ENCODE measurements around the gene CALHM1.
"Not testable (repeated sequence)": the region's sequence is repeated elsewhere in the genome, so short reads cannot be mapped to it uniquely, and the experiment has no call there.

The CALHM1 gene

DNA sequence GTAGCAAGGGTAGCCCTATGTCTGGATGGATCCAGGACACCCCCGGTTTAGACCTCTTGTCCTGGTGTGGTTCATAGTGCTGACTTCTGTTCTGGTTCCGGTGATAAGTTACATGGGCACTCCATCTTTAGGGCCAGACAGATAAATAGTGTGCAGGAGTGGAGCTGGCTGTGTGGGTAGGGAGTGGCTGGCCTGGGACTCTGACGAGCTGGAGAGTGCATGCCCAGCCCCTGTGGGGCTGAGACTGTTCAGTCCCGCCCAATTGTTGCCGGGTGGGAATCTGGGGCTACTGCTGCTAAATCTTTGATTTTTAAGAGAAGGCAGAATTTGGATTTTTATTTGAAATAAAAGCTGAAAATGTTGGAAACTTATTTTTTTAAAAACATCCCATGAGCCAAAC is 35.0 kb downstream of the CALHM1 start:
- H2AFZ ChIP-seq (ENCODE audit: low read length): no peak overlapping the region
- H4K20me1 ChIP-seq (ENCODE audit: insufficient read depth, low read length, poor library complexity, severe bottlenecking): no peaks in the 10 kb centered on the region
- no peak overlapping the region for H3K9ac ChIP-seq (ENCODE audit: low read depth, low read length, poor library complexity, severe bottlenecking)
- H3K4me3 ChIP-seq (ENCODE audit: low read length, poor library complexity, severe bottlenecking): no peak overlapping the region
- no peaks in the 10 kb centered on the region for H3K9me2 ChIP-seq (replicated peaks; ENCODE audit: low read depth, low read length)
- no peaks in the 10 kb centered on the region for H3K27me3 ChIP-seq (ENCODE audit: insufficient read depth, low read length, poor library complexity, severe bottlenecking)
- H3F3A ChIP-seq (ENCODE audit: low read depth): no peaks in the 10 kb centered on the region
- peaks cover 3% of the 10 kb centered on the region for H3K4me1 ChIP-seq (ENCODE audit: insufficient read depth, low read length, poor library complexity, severe bottlenecking)
- H3K4me2 ChIP-seq (ENCODE audit: low read depth, low read length, poor library complexity, severe bottlenecking): no peak overlapping the region
- H3K9me3 ChIP-seq (ENCODE audit: insufficient read depth, low read depth, low read length): no peaks in the 10 kb centered on the region
- peaks cover 85% of the 10 kb centered on the region; the same call in 1 of the 2 replicates for H3K36me3 ChIP-seq (ENCODE audit: insufficient read depth, low read length)
- no peak for TF ChIP-seq EZH2phosphoT487 (IDR thresholded peaks at IDR 0.05; ENCODE audit: borderline replicate concordance)
- TF ChIP-seq, protein P1, sequence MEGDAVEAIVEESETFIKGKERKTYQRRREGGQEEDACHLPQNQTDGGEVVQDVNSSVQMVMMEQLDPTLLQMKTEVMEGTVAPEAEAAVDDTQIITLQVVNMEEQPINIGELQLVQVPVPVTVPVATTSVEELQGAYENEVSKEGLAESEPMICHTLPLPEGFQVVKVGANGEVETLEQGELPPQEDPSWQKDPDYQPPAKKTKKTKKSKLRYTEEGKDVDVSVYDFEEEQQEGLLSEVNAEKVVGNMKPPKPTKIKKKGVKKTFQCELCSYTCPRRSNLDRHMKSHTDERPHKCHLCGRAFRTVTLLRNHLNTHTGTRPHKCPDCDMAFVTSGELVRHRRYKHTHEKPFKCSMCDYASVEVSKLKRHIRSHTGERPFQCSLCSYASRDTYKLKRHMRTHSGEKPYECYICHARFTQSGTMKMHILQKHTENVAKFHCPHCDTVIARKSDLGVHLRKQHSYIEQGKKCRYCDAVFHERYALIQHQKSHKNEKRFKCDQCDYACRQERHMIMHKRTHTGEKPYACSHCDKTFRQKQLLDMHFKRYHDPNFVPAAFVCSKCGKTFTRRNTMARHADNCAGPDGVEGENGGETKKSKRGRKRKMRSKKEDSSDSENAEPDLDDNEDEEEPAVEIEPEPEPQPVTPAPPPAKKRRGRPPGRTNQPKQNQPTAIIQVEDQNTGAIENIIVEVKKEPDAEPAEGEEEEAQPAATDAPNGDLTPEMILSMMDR (conservative IDR thresholded peaks at IDR 0.05; ENCODE audit: low read length): no peak
- H3K79me2 ChIP-seq (ENCODE audit: insufficient read depth, low read length): no peaks in the 10 kb centered on the region

GRCh38 chr10:103419101-103419500 is 39.6 kb downstream of the CALHM1 start:
- no peak for TF ChIP-seq EZH2phosphoT487 (IDR thresholded peaks at IDR 0.05; ENCODE audit: borderline replicate concordance)
- TF ChIP-seq, protein P1 (conservative IDR thresholded peaks at IDR 0.05; ENCODE audit: low read length): no peak
- Histone ChIP-seq H3K9me3 (ENCODE audit: insufficient read depth, low read depth, low read length) (no peaks in the 10 kb centered on the region), H3K4me3 (ENCODE audit: low read length, poor library complexity, severe bottlenecking) (no peak overlapping the region), H3K27me3 (ENCODE audit: insufficient read depth, low read length, poor library complexity, severe bottlenecking) (no peaks in the 10 kb centered on the region), H3K4me2 (ENCODE audit: low read depth, low read length, poor library complexity, severe bottlenecking) (no peak overlapping the region), H3K9ac (ENCODE audit: low read depth, low read length, poor library complexity, severe bottlenecking) (no peak overlapping the region), H3K79me2 (ENCODE audit: insufficient read depth, low read length) (no peaks in the 10 kb centered on the region), H3F3A (ENCODE audit: low read depth) (no peaks in the 10 kb centered on the region), H3K9me2 (replicated peaks; ENCODE audit: low read depth, low read length) (no peaks in the 10 kb centered on the region), H3K4me1 (ENCODE audit: insufficient read depth, low read length, poor library complexity, severe bottlenecking) (no peaks in the 10 kb centered on the region), H4K20me1 (ENCODE audit: insufficient read depth, low read length, poor library complexity, severe bottlenecking) (no peaks in the 10 kb centered on the region), H2AFZ (ENCODE audit: low read length) (no peak overlapping the region), H3K36me3 (ENCODE audit: insufficient read depth, low read length) (peaks cover 89% of the 10 kb centered on the region; the same call in 1 of the 2 replicates)

- Histone ChIP-seq H3K9ac (ENCODE audit: low read depth, low read length, poor library complexity, severe bottlenecking) (no peak overlapping the region), H3K9me3 (ENCODE audit: insufficient read depth, low read depth, low read length) (no peaks in the 10 kb centered on the region)
Measured at GRCh38 chr10:103417601-103418000, 41.1 kb downstream of the CALHM1 start.

GRCh38 chr10:103417148-103417469 is 41.6 kb downstream of the CALHM1 start:
- not testable (repeated sequence) for H3K79me2 ChIP-seq (ENCODE audit: insufficient read depth, low read length); H3K27me3 ChIP-seq (ENCODE audit: insufficient read depth, low read length, poor library complexity, severe bottlenecking); H3K4me1 ChIP-seq (ENCODE audit: insufficient read depth, low read length, poor library complexity, severe bottlenecking); H3K9ac ChIP-seq (ENCODE audit: low read depth, low read length, poor library complexity, severe bottlenecking); H3F3A ChIP-seq (ENCODE audit: low read depth); H4K20me1 ChIP-seq (ENCODE audit: insufficient read depth, low read length, poor library complexity, severe bottlenecking); H2AFZ ChIP-seq (ENCODE audit: low read length); H3K4me2 ChIP-seq (ENCODE audit: low read depth, low read length, poor library complexity, severe bottlenecking); H3K4me3 ChIP-seq (ENCODE audit: low read length, poor library complexity, severe bottlenecking); H3K9me2 ChIP-seq (replicated peaks; ENCODE audit: low read depth, low read length); H3K9me3 ChIP-seq (ENCODE audit: insufficient read depth, low read depth, low read length)
- H3K36me3 ChIP-seq (ENCODE audit: insufficient read depth, low read length): peaks cover 87% of the 10 kb centered on the region; the same call in 1 of the 2 replicates

More at GRCh38 chr10:103417601-103418000, 41.1 kb downstream of the CALHM1 start:
- Histone ChIP-seq H3K36me3 (ENCODE audit: insufficient read depth, low read length) (peaks cover 89% of the 10 kb centered on the region; the same call in 1 of the 2 replicates), H3K4me2 (ENCODE audit: low read depth, low read length, poor library complexity, severe bottlenecking) (no peak overlapping the region), H3K4me3 (ENCODE audit: low read length, poor library complexity, severe bottlenecking) (no peak overlapping the region), H3K79me2 (ENCODE audit: insufficient read depth, low read length) (no peaks in the 10 kb centered on the region), H4K20me1 (ENCODE audit: insufficient read depth, low read length, poor library complexity, severe bottlenecking) (no peaks in the 10 kb centered on the region), H3K27me3 (ENCODE audit: insufficient read depth, low read length, poor library complexity, severe bottlenecking) (no peaks in the 10 kb centered on the region), H2AFZ (ENCODE audit: low read length) (no peak overlapping the region), H3K4me1 (ENCODE audit: insufficient read depth, low read length, poor library complexity, severe bottlenecking) (no peaks in the 10 kb centered on the region), H3F3A (ENCODE audit: low read depth) (no peaks in the 10 kb centered on the region), H3K9me2 (replicated peaks; ENCODE audit: low read depth, low read length) (no peaks in the 10 kb centered on the region)
- TF ChIP-seq, protein P1 (conservative IDR thresholded peaks at IDR 0.05; ENCODE audit: low read length): no peak
- no peak for TF ChIP-seq EZH2phosphoT487 (IDR thresholded peaks at IDR 0.05; ENCODE audit: borderline replicate concordance)
